GM12865 (cell line): ENCODE measurements around the gene TRIO.

Experiments used
- DNase-seq: peaks from one replicate; pipeline ENCODE4 v3.0.0; 2010; ENCODE audit warnings: low read depth
- H3K4me3 ChIP-seq: 2 replicates; pipeline ENCODE4 v1.5.1; 2011; ENCODE audit warnings: mild to moderate bottlenecking, low read depth, low read length, control low read depth
- TF ChIP-seq, protein P1 (sequence below): IDR thresholded peaks from 2 replicates; pipeline ENCODE4 v1.5.1; 2011; ENCODE audit warnings: low read length, control low read depth, low read depth, inconsistent platforms; ENCODE audit not compliant: insufficient read depth; ENCODE audit errors: missing control alignments

TRIO gene

GRCh38 chr5:14178671-14179211, 35.6 kb downstream of the TRIO start:
- H3K4me3 ChIP-seq = no peak overlapping the region
- DNase-seq = peak; percentile 26
- TF ChIP-seq, protein P1, sequence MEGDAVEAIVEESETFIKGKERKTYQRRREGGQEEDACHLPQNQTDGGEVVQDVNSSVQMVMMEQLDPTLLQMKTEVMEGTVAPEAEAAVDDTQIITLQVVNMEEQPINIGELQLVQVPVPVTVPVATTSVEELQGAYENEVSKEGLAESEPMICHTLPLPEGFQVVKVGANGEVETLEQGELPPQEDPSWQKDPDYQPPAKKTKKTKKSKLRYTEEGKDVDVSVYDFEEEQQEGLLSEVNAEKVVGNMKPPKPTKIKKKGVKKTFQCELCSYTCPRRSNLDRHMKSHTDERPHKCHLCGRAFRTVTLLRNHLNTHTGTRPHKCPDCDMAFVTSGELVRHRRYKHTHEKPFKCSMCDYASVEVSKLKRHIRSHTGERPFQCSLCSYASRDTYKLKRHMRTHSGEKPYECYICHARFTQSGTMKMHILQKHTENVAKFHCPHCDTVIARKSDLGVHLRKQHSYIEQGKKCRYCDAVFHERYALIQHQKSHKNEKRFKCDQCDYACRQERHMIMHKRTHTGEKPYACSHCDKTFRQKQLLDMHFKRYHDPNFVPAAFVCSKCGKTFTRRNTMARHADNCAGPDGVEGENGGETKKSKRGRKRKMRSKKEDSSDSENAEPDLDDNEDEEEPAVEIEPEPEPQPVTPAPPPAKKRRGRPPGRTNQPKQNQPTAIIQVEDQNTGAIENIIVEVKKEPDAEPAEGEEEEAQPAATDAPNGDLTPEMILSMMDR = no peak

GRCh38 chr5:14179446-14179845, 36.3 kb downstream of the TRIO start:
- H3K4me3 ChIP-seq = no peak overlapping the region
- DNase-seq = no peak
- TF ChIP-seq, protein P1 = no peak

DNA sequence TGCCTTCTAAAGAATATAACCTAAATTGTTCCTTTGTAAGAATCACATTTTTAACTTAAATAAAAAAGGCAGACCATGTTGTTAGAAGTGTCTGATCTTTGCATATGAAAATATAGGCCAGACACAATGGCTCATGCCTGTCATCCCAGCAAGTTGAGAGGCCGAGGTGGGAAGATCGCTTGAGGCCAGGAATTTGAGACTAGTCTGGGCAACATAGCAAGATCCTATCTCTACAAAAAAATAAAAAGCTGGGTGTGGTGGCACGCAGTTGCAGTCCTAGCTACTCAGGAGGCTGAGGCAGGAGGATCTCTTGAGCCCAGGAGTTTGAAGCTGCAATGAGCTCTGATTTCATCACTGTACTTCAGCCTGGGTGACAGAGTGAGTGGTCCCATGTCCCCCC, 37.3 kb downstream of the TRIO start:
- no peak for DNase-seq
- TF ChIP-seq, protein P1 = no peak

GRCh38 chr5:14181299-14181968, 38.3 kb downstream of the TRIO start:
- DNase-seq = no peak
- no peak overlapping the region for H3K4me3 ChIP-seq
- TF ChIP-seq, protein P1 = no peak

More for the DNA sequence above, 37.3 kb downstream of the TRIO start:
- H3K4me3 ChIP-seq = no peak overlapping the region

- TF ChIP-seq, protein P1 = no peak
- no peak for DNase-seq
- no peak overlapping the region for H3K4me3 ChIP-seq
These were observed 39.6 kb downstream of the TRIO start for GRCh38 chr5:14182761-14183160.

- no peak for DNase-seq
- TF ChIP-seq, protein P1 = no peak
- H3K4me3 ChIP-seq = no peak overlapping the region
These were observed 40.2 kb downstream of the TRIO start for GRCh38 chr5:14183187-14183939.

DNA sequence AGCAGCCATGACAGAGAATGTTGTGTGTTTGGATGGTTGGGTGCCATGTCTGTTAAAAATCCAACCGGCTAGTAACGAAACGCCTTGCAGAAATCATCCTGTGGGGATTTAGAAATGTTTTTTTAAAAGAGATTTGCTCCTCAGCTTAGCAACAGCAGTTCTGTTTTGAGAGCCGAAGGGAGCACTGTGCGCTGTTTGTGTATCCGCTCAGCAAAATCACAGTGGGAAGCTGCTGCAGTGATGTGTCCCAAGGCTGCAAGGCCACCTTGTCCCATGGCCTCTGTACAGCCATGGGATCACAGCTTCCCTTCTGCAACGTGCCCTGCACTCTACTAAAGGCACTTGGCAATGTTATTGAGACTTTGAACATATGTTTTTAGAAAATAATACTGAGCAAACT, 40.9 kb downstream of the TRIO start:
- H3K4me3 ChIP-seq = no peak overlapping the region
- DNase-seq = no peak
- TF ChIP-seq, protein P1 = no peak
